ENCODE measurements around the gene SLC6A11. TPM values are rescaled to one million over a fixed set of nuclear protein-coding genes. Genes with fewer than 3 reads are reported as not detected.

Gene SLC6A11
- total RNA-seq, 1 experiment from 2014 or later = not detected

GRCh38 chr3:10901296-10901945, 85.4 kb downstream of the SLC6A11 start:
- CTCF ChIA-PET = interaction anchor here (0.7 kb wide), 1 partner anchor 21 kb away, joined by 4 read pairs; no protein-coding TSS in a partner anchor
- no peak for TF ChIP-seq CTCF (IDR thresholded peaks at IDR 0.05; ENCODE audit: unreplicated experiment)
- Mint-ChIP-seq H3K9me3 (ENCODE audit: low read depth, unreplicated experiment) (peaks cover 6% of the 10 kb centered on the region), H3K36me3 (ENCODE audit: insufficient read depth, unreplicated experiment) (no peaks in the 10 kb centered on the region), H3K4me1 (ENCODE audit: low read depth, unreplicated experiment) (no peaks in the 10 kb centered on the region), H3K27me3 (ENCODE audit: unreplicated experiment) (peaks cover 84% of the 10 kb centered on the region), H3K4me3 (ENCODE audit: low read depth, unreplicated experiment) (no peak overlapping the region), H3K27ac (ENCODE audit: unreplicated experiment) (no peak overlapping the region)
- no TSS peak for BruUV-seq (replicated peaks)
- DNase-seq = no peak
- intact Hi-C loops (cut with micrococcal nuclease; ENCODE audit: unreplicated experiment) = no loop called here

- no TSS peak for BruUV-seq (replicated peaks)
- Mint-ChIP-seq H3K4me1 (ENCODE audit: low read depth, unreplicated experiment) (no peaks in the 10 kb centered on the region), H3K27ac (ENCODE audit: unreplicated experiment) (no peak overlapping the region), H3K9me3 (ENCODE audit: low read depth, unreplicated experiment) (peaks cover 4% of the 10 kb centered on the region), H3K27me3 (ENCODE audit: unreplicated experiment) (peaks cover 71% of the 10 kb centered on the region), H3K36me3 (ENCODE audit: insufficient read depth, unreplicated experiment) (no peaks in the 10 kb centered on the region), H3K4me3 (ENCODE audit: low read depth, unreplicated experiment) (no peak overlapping the region)
- no peak for TF ChIP-seq CTCF (IDR thresholded peaks at IDR 0.05; ENCODE audit: unreplicated experiment)
- no peak for DNase-seq
- intact Hi-C loops (cut with micrococcal nuclease; ENCODE audit: unreplicated experiment) = no loop called here
- CTCF ChIA-PET = no interaction called here
Measured at GRCh38 chr3:10907262-10907661, 91.2 kb downstream of the SLC6A11 start.

- BruUV-seq (replicated peaks) = no TSS peak
- Mint-ChIP-seq H3K27me3 (ENCODE audit: unreplicated experiment) (peaks cover 76% of the 10 kb centered on the region), H3K4me1 (ENCODE audit: low read depth, unreplicated experiment) (no peaks in the 10 kb centered on the region), H3K27ac (ENCODE audit: unreplicated experiment) (no peak overlapping the region), H3K9me3 (ENCODE audit: low read depth, unreplicated experiment) (peaks cover 4% of the 10 kb centered on the region), H3K4me3 (ENCODE audit: low read depth, unreplicated experiment) (no peak overlapping the region), H3K36me3 (ENCODE audit: insufficient read depth, unreplicated experiment) (no peaks in the 10 kb centered on the region)
- intact Hi-C loops (cut with micrococcal nuclease; ENCODE audit: unreplicated experiment) = no loop called here
- TF ChIP-seq CTCF (IDR thresholded peaks at IDR 0.05; ENCODE audit: unreplicated experiment) = no peak
- CTCF ChIA-PET = no interaction called here
- no peak for DNase-seq
Measured at GRCh38 chr3:10910367-10910766, 94.3 kb downstream of the SLC6A11 start.

GRCh38 chr3:10911350-10912002, 95.4 kb downstream of the SLC6A11 start:
- intact Hi-C loops (cut with micrococcal nuclease; ENCODE audit: unreplicated experiment) = no loop called here
- DNase-seq = no peak
- CTCF ChIA-PET = no interaction called here
- Mint-ChIP-seq H3K27ac (ENCODE audit: unreplicated experiment) (no peak overlapping the region), H3K4me3 (ENCODE audit: low read depth, unreplicated experiment) (no peak overlapping the region), H3K4me1 (ENCODE audit: low read depth, unreplicated experiment) (no peaks in the 10 kb centered on the region), H3K27me3 (ENCODE audit: unreplicated experiment) (peaks cover 81% of the 10 kb centered on the region), H3K36me3 (ENCODE audit: insufficient read depth, unreplicated experiment) (no peaks in the 10 kb centered on the region), H3K9me3 (ENCODE audit: low read depth, unreplicated experiment) (peaks cover 4% of the 10 kb centered on the region)
- BruUV-seq (replicated peaks) = no TSS peak
- no peak for TF ChIP-seq CTCF (IDR thresholded peaks at IDR 0.05; ENCODE audit: unreplicated experiment)

Data from Calu3 (cell line).